Gastrocnemius medialis (tissue), 4 donors: ENCODE measurements around the gene KAT2A. TPM values are rescaled to one million over a fixed set of nuclear protein-coding genes. Genes with fewer than 3 reads are reported as not detected.

ENCODE experiments used
- ATAC-seq, 2 donors: fragments of 150-250 bp; one replicate each; pipeline ENCODE4 v1.9.1; 2016
- DNase-seq, 2 donors: peaks; one replicate each; pipeline ENCODE4 v3.0.0-alpha.2; 2019
- H3K27ac ChIP-seq, 4 donors: fragments of 200-600 bp; sonication (generic); 1 replicate in 1 of 4; 2 replicates in 3 of 4; pipeline ENCODE4 v1.5.1; 2016 to 2018; ENCODE audit warnings: mild to moderate bottlenecking in 2 of 4, moderate library complexity in 1 of 4
- H3K27me3 ChIP-seq, 3 donors: fragments of 200-600 bp; sonication (generic) in 2 of 3; 1 replicate in 1 of 3; 2 replicates in 2 of 3; pipeline versions ENCODE4 v1.5.1 to v1.6.0; 2016 to 2019; ENCODE audit warnings: mild to moderate bottlenecking in 1 of 3, moderate library complexity in 1 of 3
- H3K36me3 ChIP-seq, 2 donors: fragments of 200-600 bp; sonication (generic) in 1 of 2; one replicate each; pipeline ENCODE4 v1.5.1; 2017 to 2018
- H3K4me1 ChIP-seq, 2 donors: fragments of 200-600 bp; sonication (generic) in 1 of 2; one replicate each; pipeline ENCODE4 v1.5.1; 2016 to 2017; ENCODE audit warnings: mild to moderate bottlenecking in 2 of 2
- H3K4me3 ChIP-seq, 4 donors: fragments of 200-600 bp; sonication (generic) in 3 of 4; 1 replicate in 1 of 4; 2 replicates in 3 of 4; pipeline ENCODE4 v1.5.1; 2016 to 2019; ENCODE audit warnings: mild to moderate bottlenecking in 2 of 4
- H3K9me3 ChIP-seq, 3 donors: fragments of 200-600 bp; sonication (generic) in 2 of 3; 1 replicate in 1 of 3; 2 replicates in 2 of 3; pipeline ENCODE4 v1.5.1; 2016 to 2019
- POLR2A ChIP-seq, 2 donors: fragments of 450-650 bp; IDR thresholded peaks; one replicate each; pipeline ENCODE4 v1.6.1; 2017; ENCODE audit warnings: antibody characterized with exemption in 2 of 2, mild to moderate bottlenecking in 2 of 2, moderate library complexity in 2 of 2
- in situ Hi-C, 4 donors: fragments of 200-750 bp; cut with MboI; loops; one replicate each; pipeline versions ENCODE4 v1.15.0 to v1.8.0; 2017; ENCODE audit warnings: low sequenced_read_pairs in 4 of 4
- intact Hi-C: fragments of 100-400 bp; cut with DNase I; formaldehyde crosslinking; loops from one replicate; pipeline ENCODE4 v1.15.1; 2023; ENCODE audit warnings: low total_unique reads
- total RNA-seq, 4 donors: library from RNA; depleted of rRNA; stranded (reverse); fragments of >200 nt; gene quantifications; one replicate each; pipeline versions ENCODE4 v1.1.0 to v1.2.3, GENCODE V29; 2016
- TF ChIP-seq, protein P1 (sequence below), 5 experiments: fragments of 450-650 bp in 3 of 5; fragments of 200-600 bp in 2 of 5; sonication (generic) in 2 of 5; IDR thresholded peaks in 4 of 5; conservative IDR thresholded peaks in 1 of 5; 1 replicate in 4 of 5; 2 replicates in 1 of 5; pipeline ENCODE4 v1.5.1; 2016 to 2019; ENCODE audit warnings: antibody characterized with exemption in 5 of 5, mild to moderate bottlenecking in 3 of 5, moderate library complexity in 3 of 5

KAT2A gene
- total RNA-seq, 4 donors from 2014 or later, result 1.8 to 15.0 (median 6.3) TPM

DNA sequence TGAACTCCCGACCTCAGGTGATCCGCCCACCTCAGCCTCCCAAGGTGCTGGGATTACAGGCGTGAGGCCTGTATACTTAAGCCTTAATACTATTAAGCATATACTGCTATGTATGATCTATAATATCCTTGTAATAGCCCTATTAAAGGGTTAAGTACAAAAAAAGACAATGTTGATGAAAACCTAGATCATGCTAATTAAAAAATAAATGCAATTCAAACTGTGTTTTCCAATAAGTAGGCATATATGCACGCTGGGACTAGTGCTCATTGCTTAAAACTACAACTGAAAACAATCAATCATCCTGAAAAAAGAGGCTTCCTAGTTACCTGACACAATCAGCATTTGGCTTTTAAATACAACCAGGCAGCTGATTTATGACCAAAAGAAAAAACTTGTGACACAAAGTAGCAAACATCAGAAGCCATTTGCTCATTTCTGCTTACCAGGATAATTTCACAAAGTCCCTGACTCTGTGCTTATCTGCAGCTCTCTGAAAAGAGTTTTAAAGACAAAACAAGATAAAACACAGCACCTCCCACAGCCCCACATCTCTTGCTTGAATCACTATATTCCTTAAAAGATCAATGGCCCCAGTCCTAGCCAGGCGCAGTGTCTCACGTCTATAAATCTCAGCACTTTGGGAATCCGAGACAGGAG, 34.0 kb downstream of the KAT2A start:
- no peaks in the 10 kb centered on the region for H3K27me3 ChIP-seq
- no peak overlapping the region for H3K27ac ChIP-seq
- peaks cover 0 to 5% of the 10 kb centered on the region in 2 donors for H3K4me1 ChIP-seq
- H3K9me3 ChIP-seq, result no peaks in the 10 kb centered on the region
- intact Hi-C loops (no loop called here), in situ Hi-C loops (no loop called here)
- H3K36me3 ChIP-seq, result no peaks in the 10 kb centered on the region
- DNase-seq (no peak), ATAC-seq (no peak)
- H3K4me3 ChIP-seq, result no peak overlapping the region
- TF ChIP-seq POLR2A (IDR thresholded peaks at IDR 0.05), result no peak
- TF ChIP-seq, protein P1, sequence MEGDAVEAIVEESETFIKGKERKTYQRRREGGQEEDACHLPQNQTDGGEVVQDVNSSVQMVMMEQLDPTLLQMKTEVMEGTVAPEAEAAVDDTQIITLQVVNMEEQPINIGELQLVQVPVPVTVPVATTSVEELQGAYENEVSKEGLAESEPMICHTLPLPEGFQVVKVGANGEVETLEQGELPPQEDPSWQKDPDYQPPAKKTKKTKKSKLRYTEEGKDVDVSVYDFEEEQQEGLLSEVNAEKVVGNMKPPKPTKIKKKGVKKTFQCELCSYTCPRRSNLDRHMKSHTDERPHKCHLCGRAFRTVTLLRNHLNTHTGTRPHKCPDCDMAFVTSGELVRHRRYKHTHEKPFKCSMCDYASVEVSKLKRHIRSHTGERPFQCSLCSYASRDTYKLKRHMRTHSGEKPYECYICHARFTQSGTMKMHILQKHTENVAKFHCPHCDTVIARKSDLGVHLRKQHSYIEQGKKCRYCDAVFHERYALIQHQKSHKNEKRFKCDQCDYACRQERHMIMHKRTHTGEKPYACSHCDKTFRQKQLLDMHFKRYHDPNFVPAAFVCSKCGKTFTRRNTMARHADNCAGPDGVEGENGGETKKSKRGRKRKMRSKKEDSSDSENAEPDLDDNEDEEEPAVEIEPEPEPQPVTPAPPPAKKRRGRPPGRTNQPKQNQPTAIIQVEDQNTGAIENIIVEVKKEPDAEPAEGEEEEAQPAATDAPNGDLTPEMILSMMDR (IDR thresholded peaks at IDR 0.05 in 4 of 5, conservative IDR thresholded peaks at IDR 0.05 in 1 of 5), result no peak

DNA sequence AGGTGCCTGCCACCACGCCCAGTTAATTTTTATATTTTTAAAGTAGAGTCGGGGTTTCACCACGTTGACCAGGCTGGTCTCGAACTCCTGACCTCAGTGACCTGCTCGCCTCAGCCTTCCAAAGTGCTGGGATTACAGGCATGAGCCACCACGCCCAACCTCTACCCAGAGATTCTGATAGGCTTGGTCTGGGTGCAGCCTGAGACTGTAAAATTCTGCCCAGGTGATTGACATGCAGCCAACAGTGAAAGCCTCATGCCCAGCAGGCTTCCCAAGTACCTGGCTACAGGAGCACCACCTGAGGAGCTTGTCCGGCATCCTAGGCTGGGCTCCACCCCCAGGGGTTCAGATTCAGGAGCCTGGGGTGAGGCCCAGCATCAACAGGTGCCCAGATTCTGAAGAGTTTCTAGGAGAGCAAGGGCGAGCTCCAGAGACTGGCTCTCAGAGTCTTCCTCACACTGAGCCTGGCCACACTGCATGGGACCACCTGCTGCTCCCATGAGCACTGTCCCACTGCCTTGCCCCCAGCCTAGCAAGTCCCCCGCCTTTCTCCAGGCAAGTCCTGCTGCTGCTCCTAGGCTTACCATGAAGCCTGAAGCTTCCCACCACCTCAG, 39.5 kb downstream of the KAT2A start:
- peaks cover 17 to 18% of the 10 kb centered on the region in 2 donors for H3K4me1 ChIP-seq
- no peaks in the 10 kb centered on the region for H3K9me3 ChIP-seq
- ATAC-seq (no peak), DNase-seq (no peak)
- no peaks in the 10 kb centered on the region for H3K27me3 ChIP-seq
- TF ChIP-seq, protein P1 (IDR thresholded peaks at IDR 0.05 in 4 of 5, conservative IDR thresholded peaks at IDR 0.05 in 1 of 5), result no peak
- TF ChIP-seq POLR2A (IDR thresholded peaks at IDR 0.05), result no peak
- H3K4me3 ChIP-seq, result no peak overlapping the region
- in situ Hi-C loops (no loop called here), intact Hi-C loops (no loop called here)
- H3K27ac ChIP-seq, result no peak overlapping the region
- H3K36me3 ChIP-seq, result no peaks in the 10 kb centered on the region

DNA sequence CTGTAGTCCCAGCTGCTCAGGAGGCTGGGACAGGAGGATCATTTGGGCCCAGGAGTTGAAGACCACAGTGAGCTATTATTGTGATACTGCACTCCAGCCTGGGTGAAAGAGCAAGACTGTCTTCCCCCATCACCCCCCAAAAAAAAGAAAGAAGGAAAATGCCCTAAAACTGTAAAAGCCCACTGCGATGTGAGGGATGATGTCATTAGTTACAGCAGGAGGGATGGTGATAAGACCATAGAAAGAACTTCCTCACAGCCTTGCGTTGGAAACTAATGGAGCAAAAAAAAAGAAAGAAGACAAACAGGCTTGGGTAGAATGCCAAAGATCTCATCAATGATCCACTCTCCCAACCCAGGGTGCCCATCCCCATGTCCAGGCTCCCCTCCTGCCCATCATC, 41.6 kb downstream of the KAT2A start:
- H3K4me3 ChIP-seq, result no peak overlapping the region
- no peaks in the 10 kb centered on the region for H3K27me3 ChIP-seq
- H3K4me1 ChIP-seq, result peaks cover 17 to 18% of the 10 kb centered on the region in 2 donors
- intact Hi-C loops (no loop called here), in situ Hi-C loops (no loop called here)
- DNase-seq (no peak), ATAC-seq (no peak)
- H3K9me3 ChIP-seq, result no peaks in the 10 kb centered on the region
- no peak for TF ChIP-seq POLR2A (IDR thresholded peaks at IDR 0.05)
- TF ChIP-seq, protein P1 (IDR thresholded peaks at IDR 0.05 in 4 of 5, conservative IDR thresholded peaks at IDR 0.05 in 1 of 5), result no peak
- H3K27ac ChIP-seq, result no peak overlapping the region
- no peaks in the 10 kb centered on the region for H3K36me3 ChIP-seq

DNA sequence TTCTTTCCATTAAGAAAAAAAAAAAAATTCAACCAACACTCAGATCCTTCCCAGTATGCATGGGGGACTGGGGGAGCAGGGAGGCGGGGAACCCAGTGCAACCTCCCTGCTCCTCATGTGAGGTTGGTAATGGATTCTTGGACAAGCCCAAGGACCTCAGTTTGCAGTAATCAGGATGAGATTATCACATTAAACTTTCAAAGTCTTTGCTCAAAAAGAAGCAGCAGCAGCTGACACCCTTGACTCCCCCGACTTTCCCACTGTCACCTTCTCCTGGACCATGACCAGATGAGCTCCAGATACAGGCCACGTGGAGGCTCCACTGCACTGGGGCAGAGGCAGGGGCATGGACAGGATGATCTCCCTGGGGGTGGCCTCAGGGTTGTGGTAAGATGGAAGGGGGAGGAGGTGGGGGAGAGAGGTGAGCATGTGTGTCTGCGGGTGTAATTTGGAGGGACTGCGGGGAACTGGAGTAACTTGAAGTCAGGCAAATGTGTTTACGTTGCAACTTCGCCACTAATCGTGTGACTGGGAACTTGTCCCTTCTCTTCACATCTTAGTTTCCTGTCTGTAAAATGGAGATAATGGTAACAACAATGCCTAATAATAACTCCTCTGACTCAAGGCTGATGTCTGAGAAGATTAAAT, 42.6 kb downstream of the KAT2A start:
- TF ChIP-seq, protein P1 (IDR thresholded peaks at IDR 0.05 in 4 of 5, conservative IDR thresholded peaks at IDR 0.05 in 1 of 5), result no peak
- TF ChIP-seq POLR2A (IDR thresholded peaks at IDR 0.05), result no peak
- in situ Hi-C loops, result no loop called here
- intact Hi-C loops, result no loop called here

More for the DNA sequence above, 42.6 kb downstream of the KAT2A start:
- no peaks in the 10 kb centered on the region for H3K9me3 ChIP-seq
- H3K27me3 ChIP-seq, result no peaks in the 10 kb centered on the region
- H3K36me3 ChIP-seq, result no peaks in the 10 kb centered on the region
- H3K4me1 ChIP-seq, result peaks cover 17 to 18% of the 10 kb centered on the region in 2 donors
- peak overlapping the region in 2 of 4 donors; percentile 59 to 84 for H3K27ac ChIP-seq
- H3K4me3 ChIP-seq, result no peak overlapping the region
- DNase-seq (no peak), ATAC-seq (no peak)
